DMS 273 treated with DMSO at 0.1 percent for 48 hours (cell line): ENCODE results near the gene SLC25A13.

Experiments used
- DNase-seq: peaks from one replicate; lab custom pipeline; 2025; lab: John Stamatoyannopoulos, UW

The SLC25A13 gene

DNA sequence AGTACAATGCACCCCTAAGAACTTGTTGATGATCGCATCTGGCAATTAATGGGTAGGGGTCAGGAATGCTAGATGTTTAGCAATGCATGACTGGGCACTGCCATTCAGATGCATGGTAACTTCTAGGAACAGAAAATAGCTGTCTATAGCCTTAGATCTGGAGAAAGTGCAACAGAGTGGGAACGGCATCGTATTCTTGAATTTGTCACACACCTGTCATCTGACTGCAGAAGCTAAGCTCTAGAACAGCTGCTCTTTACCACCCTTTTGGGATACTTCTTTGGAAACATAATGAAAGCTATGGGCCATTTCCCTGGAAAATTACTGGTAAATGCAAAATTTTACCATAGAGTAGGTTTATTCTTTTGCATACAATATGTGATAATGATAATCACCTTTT lies 118.1 kb downstream of the SLC25A13 start:
- no peak for DNase-seq

DNA sequence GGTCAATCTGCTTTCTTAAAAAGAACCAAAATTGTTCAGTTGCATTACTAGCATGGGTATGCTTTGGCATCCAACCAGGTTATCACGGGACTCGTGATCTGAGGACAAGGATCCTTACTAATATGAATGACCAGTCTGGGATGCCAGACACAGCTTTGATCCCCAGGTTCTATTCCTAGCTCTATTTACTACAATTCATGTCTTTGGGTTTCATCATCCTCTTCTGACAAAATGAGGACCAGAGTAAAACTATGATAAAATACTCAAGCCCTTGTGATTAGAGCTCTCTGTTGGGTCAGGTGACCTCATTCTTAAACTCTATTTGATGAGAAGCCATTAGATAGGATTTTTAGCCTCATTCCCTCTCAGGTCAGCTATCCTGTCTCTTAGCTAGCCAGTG lies 119.8 kb downstream of the SLC25A13 start:
- no peak for DNase-seq

DNA sequence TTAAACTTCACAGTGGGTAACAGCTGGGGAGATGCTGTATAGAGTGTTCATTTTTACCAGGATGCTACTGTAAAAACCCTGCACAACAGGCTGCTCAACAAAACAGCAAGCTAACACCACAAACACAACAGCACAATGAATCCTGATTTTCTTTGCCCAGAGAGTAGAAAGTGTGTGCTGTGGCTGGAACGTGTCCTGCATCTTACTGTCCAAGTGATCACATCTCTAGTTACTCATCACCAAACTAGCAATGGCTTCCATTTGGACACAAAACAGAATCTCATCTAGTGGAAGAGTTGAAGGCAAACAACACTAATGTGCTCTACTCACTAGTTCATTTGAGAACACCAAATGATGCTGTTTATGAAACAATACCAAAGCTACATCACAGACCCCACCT lies 121.2 kb downstream of the SLC25A13 start:
- no peak for DNase-seq

GRCh38 chr7:96199421-96199820 lies 122.5 kb downstream of the SLC25A13 start:
- no peak for DNase-seq

- DNase-seq, result no peak
Observed at GRCh38 chr7:96198047-96198636, 123.8 kb downstream of the SLC25A13 start.

DNA sequence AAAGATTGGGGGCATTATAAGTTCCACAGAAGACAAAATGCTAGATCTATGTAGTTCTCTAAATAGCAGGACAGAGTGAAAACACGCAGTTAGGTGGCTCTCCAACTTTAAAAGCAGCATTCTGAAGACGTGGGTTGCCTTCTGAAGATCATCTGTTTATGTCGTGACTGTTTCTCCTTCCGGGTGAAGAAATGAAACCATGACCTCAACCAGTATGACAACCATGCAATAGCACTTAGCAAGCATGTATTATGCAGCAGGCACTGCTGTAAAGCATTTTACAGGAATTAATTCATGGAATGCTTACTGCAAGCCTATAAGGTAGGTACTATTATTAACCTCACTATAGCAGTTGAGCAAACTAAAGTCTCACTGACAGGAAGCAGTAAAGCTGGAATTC lies 125.2 kb downstream of the SLC25A13 start:
- no peak for DNase-seq

DNA sequence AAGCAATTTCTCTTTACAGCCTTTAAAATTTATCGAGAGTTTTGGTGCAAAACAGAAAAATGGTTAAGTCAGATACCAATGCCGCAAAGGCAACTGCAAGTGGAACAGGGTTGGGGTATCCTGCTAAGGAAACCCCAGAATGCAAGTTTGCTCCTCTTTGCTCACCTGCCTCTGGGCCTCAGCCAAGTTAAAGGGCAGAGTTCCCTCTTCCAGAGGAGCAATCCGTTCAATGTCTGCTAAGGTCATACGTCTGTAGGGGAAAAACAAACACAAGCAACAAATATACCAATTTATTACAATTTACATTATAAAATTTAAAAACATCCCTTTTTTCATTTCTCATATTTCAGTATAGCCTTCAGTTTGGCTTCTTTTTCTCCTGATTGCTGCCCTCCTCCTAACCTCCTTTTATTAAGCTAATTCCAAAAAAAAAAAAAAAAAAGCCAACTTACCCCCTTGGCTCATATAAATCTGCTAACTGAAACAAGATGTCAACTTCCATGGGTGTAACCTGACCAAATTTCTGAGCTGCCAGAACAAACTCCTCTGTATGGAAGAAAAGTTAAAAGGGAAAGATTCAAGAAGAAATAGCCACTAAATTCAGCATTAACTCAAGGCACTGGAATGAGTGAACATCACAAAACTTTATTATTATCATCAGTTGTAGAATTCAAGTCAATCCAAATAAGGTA lies 132.6 kb downstream of the SLC25A13 start:
- no peak for DNase-seq

- DNase-seq, result no peak
Observed at GRCh38 chr7:96188591-96188991, 133.3 kb downstream of the SLC25A13 start.

DNA sequence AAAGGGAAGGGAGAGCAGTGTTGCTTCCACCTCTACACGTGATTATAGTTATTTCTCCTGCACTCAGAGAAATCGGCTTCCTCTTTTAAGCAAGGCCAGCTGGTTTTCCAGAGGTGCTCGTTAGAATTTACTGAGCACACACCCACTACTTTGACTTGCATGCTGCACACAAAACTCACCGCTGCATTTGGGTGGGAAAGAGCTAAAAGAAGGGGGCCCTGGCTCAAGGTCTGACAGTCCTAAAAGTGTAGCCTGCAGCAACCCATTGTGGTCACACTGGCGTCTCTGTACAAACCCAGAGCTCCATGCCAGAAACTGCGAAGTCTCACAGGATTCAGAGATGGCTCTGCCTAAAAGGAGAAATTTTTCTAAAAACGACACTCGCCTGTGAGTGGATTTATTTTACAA lies 133.7 kb downstream of the SLC25A13 start:
- DNase-seq, result no peak

DNA sequence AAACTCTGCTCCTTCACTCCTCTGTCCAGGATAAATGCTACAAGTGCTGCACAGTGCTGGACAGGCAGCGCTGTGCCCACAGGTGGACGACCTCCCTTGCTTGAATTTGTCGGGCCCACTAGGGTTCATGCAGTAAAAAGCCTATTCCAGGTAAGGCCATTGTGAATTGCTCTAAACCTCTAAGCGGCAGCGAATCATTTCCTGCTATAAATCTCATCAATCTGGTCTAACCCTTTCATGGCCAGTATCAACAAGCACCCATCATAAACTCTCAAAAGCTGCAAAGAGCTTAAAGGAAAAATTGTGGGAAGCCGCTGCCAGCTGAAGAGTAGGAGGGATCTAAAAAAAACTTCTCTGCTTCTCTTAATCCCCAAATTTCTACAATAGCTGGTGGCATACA lies 134.2 kb downstream of the SLC25A13 start:
- DNase-seq, result no peak

- no peak for DNase-seq
Observed at GRCh38 chr7:96184783-96185182, 137.1 kb downstream of the SLC25A13 start.

GRCh38 chr7:96183163-96183670 lies 138.7 kb downstream of the SLC25A13 start:
- DNase-seq, result no peak

DNA sequence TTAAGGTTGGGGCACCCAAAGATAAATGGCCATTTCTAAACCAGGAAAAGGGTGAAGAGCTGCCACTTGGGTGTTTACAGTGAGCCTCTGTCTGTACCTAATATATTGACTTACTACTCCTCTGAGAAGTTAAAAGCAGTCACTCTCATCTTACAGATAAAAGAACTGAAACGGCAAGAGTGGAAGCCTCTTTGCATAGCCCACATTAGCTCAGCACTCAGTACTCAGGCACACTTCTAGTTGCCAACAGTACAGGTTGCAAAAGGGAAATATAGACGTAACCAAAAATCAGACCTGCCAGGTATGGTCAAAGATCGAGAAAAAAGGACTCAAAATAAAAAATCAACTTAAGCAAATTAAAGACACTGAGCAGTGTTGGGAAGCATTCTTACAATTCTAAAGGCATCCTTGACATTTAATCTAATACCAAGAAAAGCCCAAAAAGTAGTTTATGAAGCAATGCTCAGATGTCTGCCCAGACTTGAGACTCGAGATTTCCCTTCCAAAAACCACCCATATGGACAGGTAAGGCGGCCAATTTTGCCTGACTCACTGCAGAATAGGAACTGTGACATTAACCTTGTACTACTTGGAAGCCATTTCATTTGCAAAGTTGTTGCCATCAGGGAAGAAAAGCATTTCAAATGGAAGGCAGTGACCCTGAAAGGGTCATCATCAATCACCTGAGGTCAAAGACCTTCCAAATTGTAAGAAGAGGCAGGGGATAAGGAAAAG lies 139.3 kb downstream of the SLC25A13 start:
- DNase-seq, result no peak

GRCh38 chr7:96181174-96181573 lies 140.7 kb downstream of the SLC25A13 start:
- DNase-seq, result no peak

GRCh38 chr7:96179837-96180236 lies 142.1 kb downstream of the SLC25A13 start:
- DNase-seq, result no peak

GRCh38 chr7:96179341-96179740 lies 142.6 kb downstream of the SLC25A13 start:
- no peak for DNase-seq

GRCh38 chr7:96178581-96178980 lies 143.3 kb downstream of the SLC25A13 start:
- DNase-seq, result no peak

- DNase-seq, result no peak
Observed at GRCh38 chr7:96177353-96177752, 144.5 kb downstream of the SLC25A13 start.

DNA sequence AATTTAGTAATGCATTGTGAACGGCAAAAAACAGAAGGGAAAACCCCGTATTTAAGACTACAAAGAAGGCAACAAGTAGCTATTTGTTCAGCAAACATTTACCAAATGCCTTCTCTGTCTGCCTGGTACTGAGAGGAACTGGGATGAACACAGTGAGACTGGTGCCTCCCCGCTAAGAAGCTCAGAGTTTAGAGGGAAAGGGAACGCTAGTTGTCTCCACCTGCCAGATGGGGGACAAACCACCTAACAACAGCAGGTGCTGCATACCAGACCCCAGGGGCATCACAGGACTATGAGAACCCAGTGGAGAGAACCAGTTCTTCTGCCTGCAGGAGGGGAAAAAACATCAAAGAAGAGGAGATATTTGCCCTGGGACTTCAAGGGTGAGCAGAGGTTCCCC lies 147.1 kb downstream of the SLC25A13 start:
- DNase-seq, result no peak

DNA sequence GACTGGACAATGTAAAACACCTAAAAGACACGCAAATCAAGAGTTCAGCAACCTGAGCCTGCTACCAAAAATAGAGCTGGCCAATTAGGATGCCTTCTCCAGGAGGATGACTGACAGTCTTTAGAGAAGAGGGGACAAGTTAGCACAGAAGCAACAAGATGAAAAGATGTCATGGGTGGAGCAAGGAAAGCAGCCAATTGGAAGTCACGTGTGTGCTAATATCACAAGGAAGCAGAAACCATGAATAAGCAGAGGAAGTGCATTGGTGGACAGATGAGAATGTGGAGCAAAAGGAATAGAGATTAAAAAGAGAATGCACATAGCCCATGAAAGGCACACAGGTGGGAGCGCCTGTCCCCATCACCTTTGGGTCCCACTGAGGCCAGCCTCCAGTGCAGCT lies 148.1 kb downstream of the SLC25A13 start:
- DNase-seq, result no peak

DNA sequence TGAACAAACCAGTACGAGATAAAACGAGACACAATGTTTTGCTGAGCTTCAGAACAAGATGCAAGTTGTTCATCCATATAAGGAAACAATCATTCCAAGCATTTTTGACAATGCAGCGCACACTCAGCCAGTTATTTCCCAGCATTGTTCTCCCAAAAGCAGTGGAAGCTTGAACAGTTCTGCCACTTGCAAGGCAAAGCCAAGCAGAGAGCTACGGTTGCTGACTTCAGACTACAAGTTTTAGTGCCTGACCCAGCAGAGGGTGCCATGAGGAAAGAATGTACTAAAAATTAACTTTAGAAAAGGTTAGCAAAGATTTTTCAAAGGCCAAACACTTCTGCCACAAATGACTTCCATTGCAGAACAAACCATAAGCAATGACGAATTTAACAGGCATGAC lies 152.5 kb downstream of the SLC25A13 start:
- DNase-seq, result no peak

GRCh38 chr7:96167424-96167823 lies 154.5 kb downstream of the SLC25A13 start:
- DNase-seq, result no peak

DNA sequence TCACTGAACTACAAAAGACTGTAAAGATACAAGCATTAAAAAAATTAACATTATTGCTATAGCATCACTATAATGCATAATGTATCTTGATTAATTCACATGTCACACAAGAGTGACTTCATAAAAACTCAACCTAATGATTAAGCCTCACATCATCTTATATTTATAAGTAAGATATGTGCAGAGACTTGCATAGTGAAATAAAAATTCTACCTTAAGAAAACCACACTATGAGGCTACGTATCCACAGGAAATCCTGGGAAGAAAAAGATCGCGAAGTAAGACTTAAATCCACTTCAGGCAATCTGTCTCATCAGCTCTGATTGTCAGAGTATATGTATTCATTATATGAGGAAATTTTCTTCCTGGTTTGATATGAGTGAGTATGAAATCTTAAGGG lies 160.0 kb downstream of the SLC25A13 start:
- DNase-seq, result no peak
